Measurements from ENCODE around the gene ERCC5. TPM values are rescaled to one million over a fixed set of nuclear protein-coding genes. Genes with fewer than 3 reads are reported as not detected.

Gene ERCC5
- total and polyA plus RNA-seq, 2 donors (not counting 3 experiments of a cell fraction or from before 2014, with no cell fraction given), result 12.5 to 40.1 TPM

- Histone ChIP-seq H3K27me3 (ENCODE audit: control insufficient read depth in 2 of 2, insufficient read depth in 2 of 2, low read length in 2 of 2) (no peaks in the 10 kb centered on the region), H3K4me3 (replicated peaks in 1 of 3; ENCODE audit: insufficient read depth in 1 of 3, low read depth in 1 of 3, low read length in 3 of 3) (no peak overlapping the region), H3K9me3 (replicated peaks; ENCODE audit: control insufficient read depth, insufficient read depth, low read length) (no peaks in the 10 kb centered on the region), H3K4me1 (ENCODE audit: control insufficient read depth, extremely low read depth, insufficient read depth, low read length) (peaks cover 2% of the 10 kb centered on the region), H4K20me1 (replicated peaks; ENCODE audit: control insufficient read depth, extremely low read depth, insufficient read depth, low read length) (peaks cover 3% of the 10 kb centered on the region), H3K36me3 (ENCODE audit: control insufficient read depth in 2 of 2, extremely low read depth in 1 of 2, insufficient read depth in 2 of 2, low read length in 2 of 2) (peaks cover 0 to 2% of the 10 kb centered on the region in 2 experiments), H2AFZ (ENCODE audit: low read depth, low read length) (no peak overlapping the region), H3K9me1 (replicated peaks; ENCODE audit: control insufficient read depth, extremely low read depth, insufficient read depth, low read length) (no peaks in the 10 kb centered on the region), H3K4me2 (ENCODE audit: insufficient read depth, low read length) (no peak overlapping the region), H3K79me2 (ENCODE audit: control insufficient read depth, insufficient read depth, low read length) (peaks cover 20% of the 10 kb centered on the region), H3K27ac (ENCODE audit: insufficient read depth, low read depth, low read length) (no peak overlapping the region), H3K9ac (replicated peaks; ENCODE audit: extremely low read depth, insufficient read depth, low read length) (no peak overlapping the region)
- no peak for TF ChIP-seq MAX (IDR thresholded peaks at IDR 0.05; ENCODE audit: insufficient read depth, insufficient read length)
- no peak for TF ChIP-seq EZH2 (IDR thresholded peaks at IDR 0.05; ENCODE audit: borderline replicate concordance, low read depth, low read length, severe bottlenecking)
- TF ChIP-seq POLR2A (IDR thresholded peaks at IDR 0.05; ENCODE audit: low read depth, low read length), result no peak
- no peak for TF ChIP-seq CTCF (IDR thresholded peaks at IDR 0.05; ENCODE audit: extremely low read depth in 1 of 2, insufficient read depth in 1 of 2, low read depth in 1 of 2, low read length in 2 of 2)
- TF ChIP-seq GATA2 (IDR thresholded peaks at IDR 0.05; ENCODE audit: insufficient read depth, insufficient read length, low read depth, low read length), result no peak
- no peak for TF ChIP-seq MYC (IDR thresholded peaks at IDR 0.05; ENCODE audit: low read depth, low read length)
- TF ChIP-seq JUN (IDR thresholded peaks at IDR 0.05; ENCODE audit: borderline replicate concordance, insufficient read depth, insufficient read length, low read depth), result no peak
- FAIRE-seq (no peak), DNase-seq (ENCODE audit: low read depth, low spot score) (no peak)
- ChIA-PET CTCF (no interaction called here), POLR2A (no interaction called here)
- dilution Hi-C loops (cut with MboI; ENCODE audit: extremely low pct_ligation_motif_present, low sequenced_read_pairs), result no loop called here
- intact Hi-C loops (cut with micrococcal nuclease), result no loop called here
- BruUV-seq (replicated peaks), result no TSS peak
These were observed 33.1 kb upstream of the ERCC5 start for GRCh38 chr13:102812611-102813287.
